A673 (cell line): ENCODE results near the gene KCNQ1OT1.

ENCODE experiments used
- CTCF ChIP-seq: fragments of 300-800, 200-600 bp; sonication (generic); conservative IDR thresholded peaks from 2 replicates; pipeline ENCODE4 v1.5.1; 2017; ENCODE audit warnings: low read depth, mild to moderate bottlenecking, antibody characterized with exemption, low read length, moderate library complexity, mixed read lengths
- EZH2 ChIP-seq: fragments of 200-600 bp; sonication (generic); IDR thresholded peaks from 2 replicates; pipeline ENCODE4 v1.6.1; 2017; ENCODE audit warnings: borderline replicate concordance, low read depth, mild to moderate bottlenecking, mixed read lengths, antibody characterized with exemption, low read length; ENCODE audit not compliant: poor library complexity, severe bottlenecking

- no peak for TF ChIP-seq EZH2
- no peak for TF ChIP-seq CTCF
These were observed 107.0 kb downstream of the KCNQ1OT1 start for GRCh38 chr11:2592559-2593392.
